ENCODE results near the gene MORN4. TPM values are rescaled to one million over a fixed set of nuclear protein-coding genes. Genes with fewer than 3 reads are reported as not detected.

The MORN4 gene
- total RNA-seq, 1 donor from 2014 or later = 5.4 TPM

- peak; percentile 20 for DNase-seq
Measured at GRCh38 chr10:97572214-97572989, 60.9 kb downstream of the MORN4 start, which contains the start of gene ANKRD2. Gene ANKRD2 (plus strand): TSS chr10:97572779. CDS start chr10:97572789, 10 bp downstream.

- DNase-seq = no peak
Measured at GRCh38 chr10:97571622-97572021, 61.7 kb downstream of the MORN4 start.

GRCh38 chr10:97570789-97571471, 62.4 kb downstream of the MORN4 start:
- DNase-seq = no peak

GRCh38 chr10:97570146-97570788, 63.0 kb downstream of the MORN4 start:
- no peak for DNase-seq

- DNase-seq = no peak
Measured at GRCh38 chr10:97567891-97568290, 65.4 kb downstream of the MORN4 start.

GRCh38 chr10:97566336-97566996, 66.8 kb downstream of the MORN4 start:
- DNase-seq = no peak

- DNase-seq = no peak
Measured at GRCh38 chr10:97564776-97565175, 68.5 kb downstream of the MORN4 start.

Other genes with a start within 250 kb of the MORN4 start
- gene RRP12, start 232.2 kb downstream of the MORN4 start, total RNA-seq = 14.3 TPM
- 94.6 TPM for gene PGAM1, start 207.3 kb downstream of the MORN4 start, total RNA-seq
- 21.0 TPM for gene EXOSC1, start 187.5 kb downstream of the MORN4 start, total RNA-seq
- 20.7 TPM for gene ZDHHC16, start 187.3 kb downstream of the MORN4 start, total RNA-seq
- 48.7 TPM for gene MMS19, start 135.1 kb downstream of the MORN4 start, total RNA-seq
- 5.6 TPM for gene UBTD1, start 134.6 kb downstream of the MORN4 start, total RNA-seq
- 6.4 TPM for gene ANKRD2, start 60.7 kb downstream of the MORN4 start, total RNA-seq
- gene HOGA1, start 49.1 kb downstream of the MORN4 start, total RNA-seq = 0.99 TPM
- gene C10orf62, start 43.8 kb downstream of the MORN4 start, total RNA-seq = 0.20 TPM
- gene PI4K2A, start 7.2 kb upstream of the MORN4 start, total RNA-seq = 7.7 TPM
- gene AVPI1, start 53.7 kb upstream of the MORN4 start, total RNA-seq = 18.2 TPM
- gene MARVELD1, start 80.2 kb upstream of the MORN4 start, total RNA-seq = 17.3 TPM
- gene ZFYVE27, start 103.6 kb upstream of the MORN4 start, total RNA-seq = 19.0 TPM
- gene SFRP5, start 138.5 kb upstream of the MORN4 start, total RNA-seq = 1.7 TPM
- 3.5 TPM for gene GOLGA7B, start 216.3 kb upstream of the MORN4 start, total RNA-seq

Data from skin of body (tissue), 2 donors.